Medulla oblongata (tissue), 1 donor: Measurements from ENCODE around the gene FCRL6.

ENCODE experiments used
- DNase-seq: peaks from one replicate; pipeline ENCODE4 v3.0.0-alpha.2; 2015; ENCODE audit errors: extremely low spot score

FCRL6 gene

GRCh38 chr1:159862031-159862430 lies 59.9 kb downstream of the FCRL6 start:
- no peak for DNase-seq

DNA sequence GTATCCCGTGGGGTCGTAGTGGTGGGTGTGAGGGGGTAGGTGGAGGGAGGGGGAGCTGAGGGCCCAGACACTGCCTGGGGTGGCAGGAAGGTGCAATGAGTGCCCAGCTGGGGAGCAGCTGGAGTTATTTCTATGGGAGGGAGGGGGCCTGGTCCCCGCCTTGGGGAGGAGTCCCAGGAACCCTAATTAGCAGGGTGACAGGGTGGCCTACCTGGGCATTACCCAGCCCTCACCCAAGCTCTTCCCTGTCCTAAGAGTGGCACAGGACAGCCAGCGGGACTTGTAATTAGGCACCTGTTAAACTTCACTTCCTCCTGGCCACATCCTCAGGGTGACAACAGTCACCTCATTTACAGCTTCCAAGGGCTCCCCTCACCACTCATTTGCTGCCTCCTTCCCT lies 60.4 kb downstream of the FCRL6 start, which contains the start of gene VSIG8:
Gene VSIG8 (minus strand): TSS at position 101 of the 400 bp plus-strand sequence. CDS start 136 bp downstream, outside the sequence.
- no peak for DNase-seq

- no peak for DNase-seq
Observed at GRCh38 chr1:159864262-159864661, 62.1 kb downstream of the FCRL6 start.
